H1 (cell line): ENCODE data around the gene PTPRH. TPM values are rescaled to one million over a fixed set of nuclear protein-coding genes. Genes with fewer than 3 reads are reported as not detected.

ENCODE experiments used
- CTCF ChIA-PET: fragments of 300-600 bp; sonication (Branson Sonifier 250); formaldehyde crosslinking; loops from one replicate; lab custom pipeline; 2021; ENCODE audit not compliant: partially characterized antibody; lab: Charles Lee
- POLR2A ChIA-PET: fragments of 300-600 bp; sonication (Branson Sonifier 250); formaldehyde crosslinking; loops from one replicate; lab custom pipeline; 2021; ENCODE audit warnings: inconsistent platforms; ENCODE audit not compliant: partially characterized antibody; lab: Charles Lee
- DNase-seq, 2 experiments: peaks; one replicate each; pipeline versions ENCODE4 v3.0.0 to v3.0.0-alpha.2; 2010 to 2022; ENCODE audit warnings: low spot score in 2 of 2, low read depth in 1 of 2, mixed read lengths in 1 of 2
- FAIRE-seq: peaks from 2 replicates; lab custom pipeline; 2011; peaks lifted over from hg19 to GRCh38; lab: Jason Lieb, UNC
- H2AFZ ChIP-seq: 2 replicates; pipeline ENCODE4 v1.8.1; 2012; ENCODE audit warnings: low read length, inconsistent platforms
- H2AK5ac ChIP-seq: 2 replicates; pipeline ENCODE4 v1.6.1; 2013; ENCODE audit warnings: low read depth, low read length
- H2BK120ac ChIP-seq: replicated peaks from 2 replicates; pipeline ENCODE3; 2013; ENCODE audit warnings: low read depth, low read length, inconsistent platforms
- H2BK12ac ChIP-seq: 2 replicates; pipeline ENCODE4 v1.6.1; 2013; ENCODE audit warnings: low read depth, low read length
- H2BK15ac ChIP-seq: 2 replicates; pipeline ENCODE4 v1.6.1; 2013; ENCODE audit warnings: low read length
- H2BK20ac ChIP-seq: 2 replicates; pipeline ENCODE4 v1.6.1; 2013; ENCODE audit warnings: low read length
- H2BK5ac ChIP-seq: 2 replicates; pipeline ENCODE4 v1.6.1; 2013; ENCODE audit warnings: low read depth, low read length
- H3K14ac ChIP-seq: 2 replicates; pipeline ENCODE4 v1.6.1; 2013; ENCODE audit warnings: inconsistent platforms; ENCODE audit not compliant: insufficient read length
- H3K18ac ChIP-seq: 2 replicates; pipeline ENCODE4 v1.6.1; 2013; ENCODE audit warnings: low read length; ENCODE audit errors: extremely low read depth
- H3K23ac ChIP-seq: 2 replicates; pipeline ENCODE4 v1.6.1; 2013; ENCODE audit warnings: inconsistent platforms; ENCODE audit not compliant: insufficient read length
- H3K23me2 ChIP-seq: 2 replicates; pipeline ENCODE4 v1.6.1; 2013; ENCODE audit warnings: low read depth, low read length
- H3K27ac ChIP-seq: 2 replicates; pipeline ENCODE4 v1.6.1; 2011; ENCODE audit warnings: low read depth, low read length, inconsistent platforms
- H3K27me3 ChIP-seq, 4 experiments: replicated peaks in 1 of 4; 1 replicate in 1 of 4; 2 replicates in 3 of 4; pipeline versions ENCODE4 v1.6.1 to v1.8.1; 2011 to 2013; ENCODE audit warnings: low read length in 3 of 4, mild to moderate bottlenecking in 3 of 4, inconsistent platforms in 2 of 4, mixed read lengths in 2 of 4, moderate library complexity in 1 of 4; ENCODE audit not compliant: control insufficient read depth in 3 of 4, insufficient read depth in 3 of 4; ENCODE audit errors: extremely low read depth in 1 of 4
- H3K36me3 ChIP-seq, 4 experiments: 2 replicates each; pipeline versions ENCODE4 v1.6.1 to v1.8.1; 2011 to 2013; ENCODE audit warnings: mild to moderate bottlenecking in 4 of 4, low read length in 3 of 4, moderate library complexity in 2 of 4, control low read depth in 1 of 4, inconsistent platforms in 1 of 4; ENCODE audit not compliant: insufficient read depth in 4 of 4, control insufficient read depth in 2 of 4
- H3K4ac ChIP-seq: replicated peaks from 2 replicates; pipeline ENCODE3; 2013; ENCODE audit warnings: low read length, low read depth, mixed read lengths, inconsistent platforms; ENCODE audit not compliant: insufficient read length
- H3K4me1 ChIP-seq, 4 experiments: replicated peaks in 1 of 4; 1 replicate in 1 of 4; 2 replicates in 3 of 4; pipeline versions ENCODE4 v1.6.1 to v1.8.1; 2011 to 2013; ENCODE audit warnings: low read length in 3 of 4, inconsistent platforms in 2 of 4, mixed read lengths in 1 of 4; ENCODE audit not compliant: insufficient read depth in 4 of 4, control insufficient read depth in 3 of 4
- H3K4me2 ChIP-seq, 2 experiments: 2 replicates each; pipeline versions ENCODE4 v1.6.1 to v1.8.1; 2011 to 2013; ENCODE audit warnings: low read depth in 2 of 2, low read length in 2 of 2, control low read depth in 1 of 2, inconsistent platforms in 1 of 2, mild to moderate bottlenecking in 1 of 2; ENCODE audit not compliant: insufficient read depth in 1 of 2
- H3K4me3 ChIP-seq, 4 experiments: fragments of 200-600, 300-600 bp in 1 of 4; sonication (generic), shearing (Covaris generic), sonication (Bioruptor Twin) in 1 of 4; 2 replicates each; pipeline versions ENCODE4 v1.5.1 to v1.8.1; 2011 to 2016; ENCODE audit warnings: low read length in 4 of 4, low read depth in 3 of 4, control low read depth in 2 of 4, inconsistent platforms in 2 of 4, mild to moderate bottlenecking in 2 of 4, mixed read lengths in 1 of 4, moderate library complexity in 1 of 4; ENCODE audit not compliant: insufficient read depth in 2 of 4; ENCODE audit errors: extremely low read depth in 1 of 4
- H3K56ac ChIP-seq: replicated peaks from 2 replicates; pipeline ENCODE3; 2013; ENCODE audit warnings: low read depth, mild to moderate bottlenecking, mixed read lengths, low read length, inconsistent platforms; ENCODE audit not compliant: insufficient read length
- H3K79me1 ChIP-seq: 2 replicates; pipeline ENCODE4 v1.6.1; 2013; ENCODE audit warnings: low read depth, low read length, control low read depth
- H3K79me2 ChIP-seq, 2 experiments: 2 replicates each; pipeline versions ENCODE4 v1.6.1 to v1.8.1; 2012 to 2013; ENCODE audit warnings: low read length in 2 of 2, mild to moderate bottlenecking in 2 of 2, inconsistent platforms in 1 of 2; ENCODE audit not compliant: insufficient read depth in 2 of 2, control insufficient read depth in 1 of 2
- H3K9ac ChIP-seq, 4 experiments: replicated peaks in 1 of 4; 1 replicate in 1 of 4; 2 replicates in 3 of 4; pipeline versions ENCODE4 v1.6.1 to v1.8.1; 2011 to 2013; ENCODE audit warnings: low read depth in 3 of 4, low read length in 3 of 4, control low read depth in 2 of 4, mild to moderate bottlenecking in 2 of 4, moderate library complexity in 2 of 4, inconsistent platforms in 1 of 4; ENCODE audit errors: extremely low read depth in 1 of 4
- H3K9me3 ChIP-seq, 2 experiments: 2 replicates each; pipeline versions ENCODE4 v1.6.1 to v1.8.1; 2012 to 2013; ENCODE audit warnings: mild to moderate bottlenecking in 2 of 2, moderate library complexity in 2 of 2, control low read depth in 1 of 2, inconsistent platforms in 1 of 2, low read depth in 1 of 2, low read length in 1 of 2, mixed read lengths in 1 of 2; ENCODE audit not compliant: insufficient read depth in 2 of 2
- H4K20me1 ChIP-seq, 2 experiments: replicated peaks in 1 of 2; 2 replicates each; pipeline versions ENCODE3 to v1.8.1; 2011 to 2013; ENCODE audit warnings: inconsistent platforms in 2 of 2, low read length in 2 of 2, mild to moderate bottlenecking in 1 of 2; ENCODE audit not compliant: insufficient read depth in 2 of 2, control insufficient read depth in 1 of 2
- H4K5ac ChIP-seq: 2 replicates; pipeline ENCODE4 v1.6.1; 2013; ENCODE audit warnings: low read length, low read depth, mixed read lengths, inconsistent platforms; ENCODE audit not compliant: insufficient read length
- H4K8ac ChIP-seq: 2 replicates; pipeline ENCODE4 v1.8.0; 2013; ENCODE audit warnings: mild to moderate bottlenecking, moderate library complexity, low read length, inconsistent platforms; ENCODE audit not compliant: insufficient read depth; ENCODE audit errors: extremely low read depth
- H4K91ac ChIP-seq: replicated peaks from 2 replicates; pipeline ENCODE3; 2013; ENCODE audit warnings: low read length, mixed read lengths, inconsistent platforms; ENCODE audit not compliant: insufficient read length
- CTCF ChIP-seq, 3 experiments: IDR thresholded peaks; 1 replicate in 2 of 3; 2 replicates in 1 of 3; pipeline versions ENCODE4 v1.5.1 to v1.6.1; 2011; ENCODE audit warnings: low read length in 3 of 3, mild to moderate bottlenecking in 3 of 3, inconsistent platforms in 2 of 3, low read depth in 1 of 3, moderate library complexity in 1 of 3; ENCODE audit not compliant: insufficient read depth in 1 of 3; ENCODE audit errors: control extremely low read depth in 1 of 3
- GABPA ChIP-seq: IDR thresholded peaks from 2 replicates; pipeline ENCODE4 v1.6.1; 2011; ENCODE audit warnings: mild to moderate bottlenecking, low read length, moderate library complexity, borderline replicate concordance; ENCODE audit not compliant: insufficient read depth
- SAP30 ChIP-seq: fragments of 300-600 bp; sonication (generic); IDR thresholded peaks from 2 replicates; pipeline ENCODE4 v1.7.1; 2012; ENCODE audit warnings: low read length, moderate library complexity, mild to moderate bottlenecking, inconsistent platforms; ENCODE audit not compliant: insufficient read depth, insufficient replicate concordance
- SIN3A ChIP-seq, 2 experiments: IDR thresholded peaks in 1 of 2; conservative IDR thresholded peaks in 1 of 2; 2 replicates each; pipeline ENCODE4 v1.6.1; 2011 to 2012; ENCODE audit warnings: low read length in 2 of 2, improper control_type of control experiment in 1 of 2, low read depth in 1 of 2, mild to moderate bottlenecking in 1 of 2
- YY1 ChIP-seq: IDR thresholded peaks from 2 replicates; pipeline ENCODE4 v1.6.1; 2011; ENCODE audit warnings: low read depth, mild to moderate bottlenecking, low read length
- WGBS, 2 experiments: shearing (Covaris generic) in 1 of 2; methylation state at CpG; one replicate each; pipeline versions ENCODE4 v1.1.6 to v1.1.7; 2013 to 2015; ENCODE audit warnings: low lambda C conversion rate in 2 of 2, mixed read lengths in 2 of 2, inconsistent platforms in 1 of 2, low coverage in 1 of 2, missing lambda C conversion rate in 1 of 2; ENCODE audit not compliant: insufficient replicate concordance in 2 of 2, insufficient coverage in 1 of 2, insufficient read length in 1 of 2; ENCODE audit errors: extremely low coverage in 1 of 2, missing lambda C conversion rate in 1 of 2; 5-methylcytosine and 5-hydroxymethylcytosine counted together
- polyA plus RNA-seq, 7 experiments: library from polyadenylated mRNA; depleted of rRNA in 3 of 7; stranded (reverse) in 5 of 7; unstranded in 2 of 7; fragments of >200 nt in 5 of 7; fragments of 200-250 nt in 2 of 7; gene quantifications; 1 replicate in 5 of 7; 2 replicates in 1 of 7; 4 replicates in 1 of 7; pipeline versions ENCODE4 v1.2.1 to v1.2.3, GENCODE V29; 2011 to 2013; ENCODE audit warnings: missing spikeins in 2 of 7, mixed read lengths in 2 of 7
- total RNA-seq: library from RNA; stranded (reverse); fragmentation: NEBNext Ultra II Directional; extraction: Animal tissue kit (Norgen Biotek cat#: 25700); gene quantifications from 2 replicates; pipeline ENCODE4 v1.2.1, GENCODE V29; 2021

Gene PTPRH
- total and polyA plus RNA-seq, 2 of the 8 experiments (the other 6 are each of a cell fraction or from before 2014, with no cell fraction given): 0.30 to 0.39 TPM

DNA sequence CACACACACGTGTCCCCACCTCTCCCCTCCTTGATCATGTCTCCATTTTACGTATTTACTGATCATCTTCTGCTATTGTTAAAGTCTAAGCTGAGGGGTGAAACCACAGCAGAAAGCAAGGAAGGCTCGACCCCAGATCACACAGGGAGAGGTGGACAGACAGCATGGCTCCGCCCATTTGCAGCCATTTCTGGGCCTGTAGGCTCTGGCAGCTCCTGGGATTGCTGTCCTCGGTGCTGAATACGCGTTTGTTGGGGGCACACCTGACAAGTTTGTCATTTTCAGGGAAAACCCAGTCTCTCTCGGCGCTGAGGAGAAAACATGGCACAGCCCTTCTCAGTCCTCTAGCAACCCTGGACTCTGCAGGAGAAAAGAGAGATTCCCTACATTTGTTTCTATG is 11.2 kb upstream of the PTPRH start:
- POLR2A ChIA-PET: interaction anchor here (0.6 to 1.9 kb wide), 9 partner anchors 12 to 54 kb away, joined by 3 to 8 read pairs (median 3); partner anchors contain the start of genes PPP6R1 and SYT5
- WGBS, 2 experiments: 82% methylated on average over 9 of the region's 9 CpGs; no CpG with 5 or more reads in 1 of the 2 experiments

More for the DNA sequence above, 11.2 kb upstream of the PTPRH start:
- H2AK5ac ChIP-seq: no peak overlapping the region
- H2BK20ac ChIP-seq: no peak overlapping the region
- H3K36me3 ChIP-seq: no peaks in the 10 kb centered on the region
- H2BK120ac ChIP-seq: no peak overlapping the region
- H3K23me2 ChIP-seq: peaks cover 5% of the 10 kb centered on the region; the same call in 1 of the 2 replicates
- no peak overlapping the region for H3K4me2 ChIP-seq
- H3K27me3 ChIP-seq: no peaks in the 10 kb centered on the region
- H4K91ac ChIP-seq: no peak overlapping the region
- FAIRE-seq: no peak
- TF ChIP-seq SAP30 (peak; percentile 39), GABPA (no peak), CTCF (IDR thresholded peaks at IDR 0.05; ENCODE audit: control extremely low read depth in 1 of 3, insufficient read depth in 1 of 3, low read depth in 1 of 3, low read length in 3 of 3) (no peak), YY1 (peak; percentile 79; the same call in 1 of the 2 replicates), SIN3A (conservative IDR thresholded peaks at IDR 0.05 in 1 of 2, IDR thresholded peaks at IDR 0.05 in 1 of 2; ENCODE audit: low read depth in 1 of 2, low read length in 2 of 2) (peak; percentile 91 to 96)
- no peak overlapping the region for H3K23ac ChIP-seq
- H3K4me3 ChIP-seq: no peak overlapping the region
- H2BK12ac ChIP-seq: no peak overlapping the region
- H3K14ac ChIP-seq: no peak overlapping the region
- H3K18ac ChIP-seq: no peak overlapping the region
- H2BK15ac ChIP-seq: no peak overlapping the region
- no peak overlapping the region for H3K56ac ChIP-seq
- no peaks in the 10 kb centered on the region for H3K79me1 ChIP-seq
- no peak overlapping the region for H3K27ac ChIP-seq
- no peak overlapping the region for H3K4ac ChIP-seq
- DNase-seq: peak in 1 of 2 experiments; percentile 71
- H3K4me1 ChIP-seq: peaks cover 0 to 6% (median 2%) of the 10 kb centered on the region in 4 experiments; a peak in 1 of 7 replicates
- H2AFZ ChIP-seq: no peak overlapping the region
- H4K5ac ChIP-seq: no peak overlapping the region
- H3K79me2 ChIP-seq: no peaks in the 10 kb centered on the region
- H4K8ac ChIP-seq: no peak overlapping the region
- peaks cover 2% of the 10 kb centered on the region in 2 experiments for H4K20me1 ChIP-seq
- no peak overlapping the region for H2BK5ac ChIP-seq
- H3K9ac ChIP-seq: no peak overlapping the region
- H3K9me3 ChIP-seq: peaks cover 4 to 6% of the 10 kb centered on the region in 2 experiments; a peak in 3 of 4 replicates
- CTCF ChIA-PET: interaction anchor here (0.7 to 3.2 kb wide), 8 partner anchors 12 to 198 kb away, joined by 3 to 15 read pairs (median 4); partner anchors contain the start of gene SYT5
